Left hindlimb (tissue), 1 donor: ENCODE data around the gene CERT1.
"Not testable (repeated sequence)": the region's sequence is repeated elsewhere in the genome, so short reads cannot be mapped to it uniquely, and the experiment has no call there.

Experiments
- DNase-seq: peaks from one replicate; pipeline ENCODE4 v3.0.0-alpha.2; 2018

CERT1 gene

GRCh38 chr5:75340714-75341478, 170.5 kb downstream of the CERT1 start:
- no peak for DNase-seq

GRCh38 chr5:75338408-75338807, 173.0 kb downstream of the CERT1 start:
- no peak for DNase-seq

DNA sequence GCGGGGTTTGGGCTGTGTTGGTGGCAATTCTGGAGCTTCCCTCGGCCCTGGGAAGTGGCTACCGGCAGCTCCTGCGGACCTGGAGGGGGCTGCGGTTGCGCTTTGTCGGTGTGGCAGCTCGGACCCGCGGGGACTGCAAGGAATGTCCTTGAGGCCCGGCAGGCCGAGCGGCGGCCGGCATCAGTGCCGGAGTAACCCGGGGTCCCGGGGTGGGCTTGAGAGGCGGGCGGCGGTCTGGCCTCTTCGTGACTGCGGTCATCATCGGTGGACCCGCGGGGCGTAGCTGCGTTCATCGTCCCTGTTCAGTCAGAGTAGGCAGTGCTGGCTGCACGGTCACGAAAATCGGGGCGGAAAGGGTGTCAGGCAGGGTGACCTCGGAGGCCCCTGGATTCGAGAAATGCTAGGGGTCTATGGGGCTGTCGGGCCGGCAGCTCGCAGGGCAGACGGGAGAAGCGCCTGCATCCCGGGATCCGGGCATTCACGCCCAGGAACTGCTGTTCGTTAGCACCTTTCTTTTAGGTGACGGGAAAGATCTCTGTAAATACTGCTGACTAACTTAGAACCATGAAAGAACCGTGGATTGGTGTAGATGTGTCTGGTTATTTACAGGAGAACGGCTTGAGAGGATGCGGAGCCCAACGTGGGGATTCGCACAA, 173.9 kb downstream of the CERT1 start:
- peak; percentile 54 for DNase-seq

DNA sequence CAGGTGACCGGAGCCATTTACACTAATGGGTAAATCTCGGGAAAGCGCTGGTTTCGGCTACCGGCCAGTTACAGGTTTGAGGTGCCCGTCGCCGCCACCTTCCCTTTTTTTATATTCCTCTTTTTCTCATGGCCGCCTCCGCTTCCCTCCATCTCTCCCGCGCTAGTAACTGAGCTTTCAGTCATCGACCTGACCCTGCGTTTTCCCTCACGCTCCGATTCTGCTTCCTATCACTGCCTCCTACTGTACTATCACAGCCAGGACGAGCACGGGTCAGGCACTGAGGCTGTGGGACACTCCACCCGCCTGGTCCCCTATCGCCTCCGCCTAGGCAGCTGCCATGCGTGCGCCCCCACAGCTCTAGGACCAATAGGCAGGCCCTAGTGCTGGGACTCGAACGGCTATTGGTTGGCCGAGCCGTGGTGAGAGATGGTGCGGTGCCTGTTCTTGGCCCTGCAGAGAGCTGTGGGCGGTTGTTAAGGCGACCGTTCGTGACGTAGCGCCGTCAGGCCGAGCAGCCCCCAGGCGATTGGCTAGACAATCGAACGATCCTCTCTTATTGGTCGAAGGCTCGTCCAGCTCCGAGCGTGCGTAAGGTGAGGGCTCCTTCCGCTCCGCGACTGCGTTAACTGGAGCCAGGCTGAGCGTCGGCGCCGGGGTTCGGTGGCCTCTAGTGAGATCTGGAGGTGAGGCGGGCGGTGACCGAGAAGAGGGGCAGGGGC, 174.7 kb downstream of the CERT1 start, which contains the start of gene HMGCR:
HMGCR (plus strand) TSS at position 606 of the 722 bp plus-strand sequence. CDS start 5,386 bp downstream, outside the sequence.
- peak; percentile 99 for DNase-seq

DNA sequence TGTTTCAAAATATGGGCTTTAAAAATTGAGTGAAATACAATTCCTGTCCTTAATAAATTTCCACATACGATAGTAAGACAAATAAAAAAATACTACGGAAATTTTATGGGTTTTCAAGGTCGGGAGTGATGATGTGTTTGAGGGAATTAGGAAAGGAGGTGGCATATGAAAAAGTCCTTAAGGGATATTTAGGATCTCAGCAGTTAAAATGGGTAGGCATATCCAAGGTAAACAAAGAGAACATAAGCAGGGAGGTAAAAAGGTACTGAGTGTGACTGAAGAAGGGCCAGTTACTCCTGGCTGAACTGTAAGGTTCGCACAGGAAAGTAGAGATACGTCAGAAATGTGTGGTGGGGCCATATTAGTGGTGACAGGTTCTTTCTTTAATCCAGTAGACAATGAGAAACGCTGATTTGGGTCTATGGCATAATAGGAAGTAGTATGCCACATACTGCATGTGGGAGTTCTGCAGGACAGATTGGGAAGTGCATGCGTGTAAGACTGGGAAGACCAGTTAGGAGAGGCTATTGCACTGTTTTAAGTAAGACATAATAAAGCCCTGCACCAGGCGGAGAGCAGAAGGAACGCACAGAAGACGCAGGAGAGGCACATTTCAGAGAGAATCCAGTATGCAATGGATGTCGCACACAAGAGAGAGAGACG, 175.3 kb downstream of the CERT1 start:
- peak; percentile 50 for DNase-seq

GRCh38 chr5:75335486-75335885, 175.9 kb downstream of the CERT1 start:
- DNase-seq: no peak

- not testable (repeated sequence) for DNase-seq
Measured at GRCh38 chr5:75334413-75334812, 177.0 kb downstream of the CERT1 start.

DNA sequence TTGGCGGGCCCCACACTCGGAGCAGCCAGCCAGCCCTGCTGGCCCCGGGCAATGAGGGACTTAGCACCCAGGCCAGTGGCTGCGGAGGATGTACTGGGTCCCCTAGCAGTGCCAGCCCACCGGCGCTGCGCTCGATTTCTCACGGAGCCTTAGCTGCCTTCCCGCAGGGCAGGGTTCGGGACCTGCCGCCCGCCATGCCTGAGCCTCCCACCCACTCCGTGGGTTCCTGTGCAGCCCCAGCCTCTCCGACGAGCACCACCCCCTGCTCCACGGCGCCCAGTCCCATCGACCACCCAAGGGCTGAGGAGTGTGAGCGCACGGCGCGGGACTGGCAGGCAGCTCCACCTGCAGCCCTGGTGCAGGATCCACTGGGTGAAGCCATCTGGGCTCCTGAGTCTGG, 177.7 kb downstream of the CERT1 start:
- not testable (repeated sequence) for DNase-seq

- no peak for DNase-seq
Measured at GRCh38 chr5:75331095-75332090, 180.0 kb downstream of the CERT1 start.

- no peak for DNase-seq
Measured at GRCh38 chr5:75330404-75330803, 181.0 kb downstream of the CERT1 start.
